ENCODE measurements around the gene DAZAP2.

The DAZAP2 gene

DNA sequence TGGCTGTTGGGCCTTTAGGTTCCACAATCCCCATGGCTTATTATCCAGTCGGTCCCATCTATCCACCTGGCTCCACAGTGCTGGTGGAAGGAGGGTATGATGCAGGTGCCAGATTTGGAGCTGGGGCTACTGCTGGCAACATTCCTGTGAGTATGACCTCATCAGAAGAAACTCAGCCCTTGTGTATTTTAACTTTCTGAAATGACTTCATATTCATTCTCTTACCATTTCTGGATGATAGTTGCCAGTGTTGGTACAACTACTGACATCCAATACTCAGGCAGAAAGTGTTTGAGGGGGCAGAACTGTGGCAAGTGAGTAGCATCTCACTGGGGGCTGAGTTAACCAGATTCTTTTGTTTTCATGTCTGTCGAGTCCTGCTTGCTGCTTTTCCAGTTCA, 2.3 kb downstream of the DAZAP2 start:
- DNase-seq (ENCODE audit: low read depth), result no peak
- no peak for TF ChIP-seq CTCF (IDR thresholded peaks at IDR 0.05; ENCODE audit: low read depth, low read length)
- TF ChIP-seq, protein P1, sequence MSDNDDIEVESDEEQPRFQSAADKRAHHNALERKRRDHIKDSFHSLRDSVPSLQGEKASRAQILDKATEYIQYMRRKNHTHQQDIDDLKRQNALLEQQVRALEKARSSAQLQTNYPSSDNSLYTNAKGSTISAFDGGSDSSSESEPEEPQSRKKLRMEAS (IDR thresholded peaks at IDR 0.05; ENCODE audit: low read depth, low read length), result no peak
- no peak for TF ChIP-seq POLR2A (IDR thresholded peaks at IDR 0.05; ENCODE audit: extremely low read depth, insufficient read length)
- no peak for TF ChIP-seq MYC (IDR thresholded peaks at IDR 0.05; ENCODE audit: low read depth, low read length)
- H3K4me3 ChIP-seq (ENCODE audit: low read depth, low read length), result no peak overlapping the region

DNA sequence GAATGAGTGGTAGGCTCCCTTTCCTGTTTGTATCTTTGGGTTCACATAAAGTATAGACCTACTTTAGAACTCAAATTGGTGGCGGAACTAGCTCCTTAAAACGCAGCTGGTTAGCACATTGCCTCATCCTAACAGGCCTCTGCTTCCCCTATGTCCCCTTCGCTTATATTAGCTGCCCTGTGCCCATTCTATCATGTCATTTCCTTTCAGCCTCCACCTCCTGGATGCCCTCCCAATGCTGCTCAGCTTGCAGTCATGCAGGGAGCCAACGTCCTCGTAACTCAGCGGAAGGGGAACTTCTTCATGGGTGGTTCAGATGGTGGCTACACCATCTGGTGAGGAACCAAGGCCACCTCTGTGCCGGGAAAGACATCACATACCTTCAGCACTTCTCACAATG, 3.5 kb downstream of the DAZAP2 start:
- DNase-seq (ENCODE audit: low read depth), result peak; percentile 54
- TF ChIP-seq, protein P1 (IDR thresholded peaks at IDR 0.05; ENCODE audit: low read depth, low read length), result no peak
- TF ChIP-seq MYC (IDR thresholded peaks at IDR 0.05; ENCODE audit: low read depth, low read length) (no peak), CTCF (IDR thresholded peaks at IDR 0.05; ENCODE audit: low read depth, low read length) (no peak), POLR2A (IDR thresholded peaks at IDR 0.05; ENCODE audit: extremely low read depth, insufficient read length) (no peak)
- H3K4me3 ChIP-seq (ENCODE audit: low read depth, low read length), result no peak overlapping the region

DNA sequence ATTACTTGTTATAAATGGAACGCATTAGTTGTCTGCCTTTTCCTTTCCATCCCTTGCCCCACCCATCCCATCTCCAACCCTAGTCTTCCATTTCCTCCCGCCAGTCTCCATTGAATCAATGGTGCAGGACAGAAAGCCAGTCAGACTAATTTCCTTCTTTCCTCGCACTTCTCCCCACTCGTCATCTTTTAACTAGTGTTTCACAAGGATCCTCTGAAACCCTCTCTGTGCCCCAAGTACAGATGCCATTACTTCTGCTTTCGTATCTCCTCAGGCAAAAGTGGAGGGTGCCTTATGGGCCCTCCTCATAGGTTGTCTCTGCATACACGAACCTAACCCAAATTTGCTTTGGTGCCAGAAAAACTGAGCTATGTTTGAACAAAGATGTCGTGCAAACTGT, 4.2 kb downstream of the DAZAP2 start:
- TF ChIP-seq, protein P1 (IDR thresholded peaks at IDR 0.05; ENCODE audit: low read depth, low read length), result no peak
- TF ChIP-seq CTCF (IDR thresholded peaks at IDR 0.05; ENCODE audit: low read depth, low read length), result no peak
- no peak for TF ChIP-seq POLR2A (IDR thresholded peaks at IDR 0.05; ENCODE audit: extremely low read depth, insufficient read length)
- no peak for TF ChIP-seq MYC (IDR thresholded peaks at IDR 0.05; ENCODE audit: low read depth, low read length)
- no peak overlapping the region for H3K4me3 ChIP-seq (ENCODE audit: low read depth, low read length)
- DNase-seq (ENCODE audit: low read depth), result peak; percentile 59

DNA sequence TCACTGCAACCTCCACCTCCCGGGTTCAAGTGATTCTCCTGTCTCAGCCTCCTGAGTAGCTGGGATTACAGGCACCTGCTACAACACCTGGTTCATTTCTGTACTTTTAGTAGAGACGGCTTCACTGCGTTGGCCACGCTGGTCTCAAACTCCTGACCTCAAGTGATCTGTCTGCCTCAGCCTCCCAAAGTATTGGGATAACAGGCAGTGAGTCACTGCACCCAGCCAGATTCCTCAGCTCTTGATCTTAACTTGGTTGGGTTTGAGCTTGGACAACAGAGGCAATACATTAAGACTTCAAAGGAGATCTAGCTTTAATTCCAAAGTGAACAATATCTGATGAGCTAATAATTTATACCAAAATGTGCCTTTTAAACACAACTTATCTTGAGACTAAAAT, 5.6 kb downstream of the DAZAP2 start:
- TF ChIP-seq, protein P1 (IDR thresholded peaks at IDR 0.05; ENCODE audit: low read depth, low read length), result no peak
- TF ChIP-seq CTCF (IDR thresholded peaks at IDR 0.05; ENCODE audit: low read depth, low read length) (no peak), MYC (IDR thresholded peaks at IDR 0.05; ENCODE audit: low read depth, low read length) (no peak), POLR2A (IDR thresholded peaks at IDR 0.05; ENCODE audit: extremely low read depth, insufficient read length) (no peak)
- no peak overlapping the region for H3K4me3 ChIP-seq (ENCODE audit: low read depth, low read length)
- DNase-seq (ENCODE audit: low read depth), result no peak

DNA sequence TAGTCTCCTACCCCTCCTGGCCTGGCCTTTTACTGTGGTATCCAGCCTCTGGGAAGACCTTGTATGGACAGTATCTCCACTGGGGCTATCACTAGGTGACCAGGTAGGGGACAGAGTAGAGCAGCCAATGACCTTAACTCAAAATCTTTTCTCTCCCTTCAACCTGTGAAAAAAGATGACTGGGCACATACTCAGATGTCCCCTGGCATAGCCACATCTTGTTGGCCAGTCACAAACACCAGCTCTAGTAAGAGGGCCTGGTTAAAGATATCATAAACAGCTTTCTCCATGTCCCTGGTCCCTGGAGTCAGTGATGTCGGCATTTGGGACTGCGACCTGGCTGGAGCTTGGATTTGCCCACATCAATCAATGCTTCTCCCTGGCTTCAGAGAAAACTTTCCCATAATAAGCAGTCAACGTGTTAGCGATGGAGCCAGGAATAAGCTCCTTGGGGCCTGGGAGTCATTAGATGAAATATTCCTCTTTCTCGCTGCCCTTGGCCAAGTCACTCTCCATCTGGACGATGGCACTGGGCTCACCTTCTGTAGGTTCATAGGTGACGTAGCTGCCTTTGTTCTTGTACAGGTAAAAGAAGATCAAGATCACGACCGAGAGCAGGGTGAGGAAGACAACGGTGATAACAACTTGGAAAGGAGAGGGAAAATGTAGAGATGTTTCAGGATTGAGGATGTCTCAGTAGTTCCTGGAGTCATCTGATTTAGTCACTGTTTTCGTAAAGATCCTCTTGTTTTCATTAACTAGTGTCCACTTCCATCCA, 7.0 kb downstream of the DAZAP2 start:
- TF ChIP-seq MYC (IDR thresholded peaks at IDR 0.05; ENCODE audit: low read depth, low read length), result no peak
- TF ChIP-seq, protein P1 (IDR thresholded peaks at IDR 0.05; ENCODE audit: low read depth, low read length), result no peak
- no peak for TF ChIP-seq POLR2A (IDR thresholded peaks at IDR 0.05; ENCODE audit: extremely low read depth, insufficient read length)
- TF ChIP-seq CTCF (IDR thresholded peaks at IDR 0.05; ENCODE audit: low read depth, low read length), result no peak
- no peak for DNase-seq (ENCODE audit: low read depth)
- peak overlapping the region; percentile 26 for H3K4me3 ChIP-seq (ENCODE audit: low read depth, low read length)
